Ramos (cell line): ENCODE measurements around the gene SUN1.
"Not testable (repeated sequence)": the region's sequence is repeated elsewhere in the genome, so short reads cannot be mapped to it uniquely, and the experiment has no call there.

ENCODE experiments used
- in situ Hi-C: fragments of 300-500 bp; cut with MboI; formaldehyde crosslinking; loops from one replicate; pipeline ENCODE4 v1.14.3; 2022; ENCODE audit warnings: low sequenced_read_pairs; ENCODE audit not compliant: unreplicated experiment

The SUN1 gene, protein sequence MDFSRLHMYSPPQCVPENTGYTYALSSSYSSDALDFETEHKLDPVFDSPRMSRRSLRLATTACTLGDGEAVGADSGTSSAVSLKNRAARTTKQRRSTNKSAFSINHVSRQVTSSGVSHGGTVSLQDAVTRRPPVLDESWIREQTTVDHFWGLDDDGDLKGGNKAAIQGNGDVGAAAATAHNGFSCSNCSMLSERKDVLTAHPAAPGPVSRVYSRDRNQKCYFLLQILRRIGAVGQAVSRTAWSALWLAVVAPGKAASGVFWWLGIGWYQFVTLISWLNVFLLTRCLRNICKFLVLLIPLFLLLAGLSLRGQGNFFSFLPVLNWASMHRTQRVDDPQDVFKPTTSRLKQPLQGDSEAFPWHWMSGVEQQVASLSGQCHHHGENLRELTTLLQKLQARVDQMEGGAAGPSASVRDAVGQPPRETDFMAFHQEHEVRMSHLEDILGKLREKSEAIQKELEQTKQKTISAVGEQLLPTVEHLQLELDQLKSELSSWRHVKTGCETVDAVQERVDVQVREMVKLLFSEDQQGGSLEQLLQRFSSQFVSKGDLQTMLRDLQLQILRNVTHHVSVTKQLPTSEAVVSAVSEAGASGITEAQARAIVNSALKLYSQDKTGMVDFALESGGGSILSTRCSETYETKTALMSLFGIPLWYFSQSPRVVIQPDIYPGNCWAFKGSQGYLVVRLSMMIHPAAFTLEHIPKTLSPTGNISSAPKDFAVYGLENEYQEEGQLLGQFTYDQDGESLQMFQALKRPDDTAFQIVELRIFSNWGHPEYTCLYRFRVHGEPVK

DNA sequence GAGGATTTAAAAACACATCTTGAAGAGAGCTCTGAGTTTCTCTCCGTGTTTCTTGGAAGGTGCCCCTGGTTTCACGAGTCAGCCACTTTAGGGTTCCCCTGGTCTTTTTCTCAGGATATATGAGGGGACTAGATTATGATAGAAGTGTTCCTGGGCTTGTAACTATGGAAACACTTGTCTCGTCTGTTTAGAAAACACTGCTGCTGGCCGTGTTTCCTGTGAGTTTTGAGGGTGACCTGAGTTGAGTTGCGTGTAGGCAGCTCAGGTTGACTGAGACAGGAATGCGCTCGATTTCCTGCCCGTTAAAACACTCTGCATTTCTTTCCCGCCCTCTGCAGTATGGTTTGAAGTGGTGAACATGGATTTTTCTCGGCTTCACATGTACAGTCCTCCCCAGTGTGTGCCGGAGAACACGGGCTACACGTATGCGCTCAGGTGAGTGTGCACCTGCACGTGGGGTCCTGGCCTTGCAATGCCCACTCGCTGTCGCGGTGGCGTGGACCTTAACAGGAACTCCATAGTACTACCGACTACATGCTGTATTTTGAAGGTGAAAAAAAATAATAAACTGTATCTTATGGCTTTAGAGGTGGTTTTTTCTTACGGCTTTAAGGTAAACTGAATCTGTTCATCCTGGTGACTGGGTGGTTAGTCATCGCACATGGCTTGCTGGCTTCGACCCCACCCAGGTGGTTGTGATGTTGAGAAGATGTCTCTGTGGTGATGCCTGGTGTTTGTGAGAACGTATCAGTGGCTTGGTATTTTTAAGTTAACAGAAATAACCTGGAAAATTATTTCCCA, at the start of gene SUN1:
Gene SUN1, plus strand, starts transcription at position 310 of the 801 bp plus-strand sequence. Its CDS starts 49 bp downstream, at position 359.
- in situ Hi-C loops = no loop called here

DNA sequence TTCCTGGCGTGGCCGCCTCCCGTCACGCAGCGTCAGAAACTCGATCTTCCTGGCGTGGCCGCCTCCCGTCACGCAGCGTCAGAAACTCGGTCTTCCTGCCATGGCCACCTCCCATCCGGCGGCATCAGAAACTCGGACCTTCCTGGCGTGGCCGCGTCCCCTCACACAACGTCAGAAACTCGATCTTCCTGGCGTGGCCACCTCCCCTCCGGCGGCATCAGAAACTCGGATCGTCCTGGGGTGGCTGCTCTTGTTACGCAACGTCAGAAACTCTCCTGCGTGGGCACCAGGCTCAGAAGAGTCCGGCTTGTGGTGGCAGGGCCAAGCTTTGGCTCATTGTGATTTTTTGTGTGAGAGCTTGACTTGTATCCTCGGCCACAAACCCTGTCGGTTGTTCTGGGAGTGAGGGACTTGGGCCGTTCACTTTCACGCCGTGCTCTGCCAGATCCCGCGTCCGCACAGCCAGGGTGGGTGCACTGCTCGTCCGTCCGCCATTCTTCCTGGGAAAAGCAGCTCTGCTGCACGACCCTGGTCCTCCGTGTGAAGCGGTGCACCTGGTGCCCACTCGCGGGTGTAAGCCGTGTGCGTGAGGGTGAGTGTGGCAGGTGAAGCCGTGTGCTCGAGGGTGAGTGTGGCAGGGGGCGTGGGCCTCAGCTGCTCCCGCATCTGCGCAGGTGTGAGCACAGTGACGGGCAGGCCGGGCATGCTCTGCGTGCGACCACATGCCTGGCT, 49.4 kb upstream of the SUN1 start:
- in situ Hi-C loops = no loop called here

DNA sequence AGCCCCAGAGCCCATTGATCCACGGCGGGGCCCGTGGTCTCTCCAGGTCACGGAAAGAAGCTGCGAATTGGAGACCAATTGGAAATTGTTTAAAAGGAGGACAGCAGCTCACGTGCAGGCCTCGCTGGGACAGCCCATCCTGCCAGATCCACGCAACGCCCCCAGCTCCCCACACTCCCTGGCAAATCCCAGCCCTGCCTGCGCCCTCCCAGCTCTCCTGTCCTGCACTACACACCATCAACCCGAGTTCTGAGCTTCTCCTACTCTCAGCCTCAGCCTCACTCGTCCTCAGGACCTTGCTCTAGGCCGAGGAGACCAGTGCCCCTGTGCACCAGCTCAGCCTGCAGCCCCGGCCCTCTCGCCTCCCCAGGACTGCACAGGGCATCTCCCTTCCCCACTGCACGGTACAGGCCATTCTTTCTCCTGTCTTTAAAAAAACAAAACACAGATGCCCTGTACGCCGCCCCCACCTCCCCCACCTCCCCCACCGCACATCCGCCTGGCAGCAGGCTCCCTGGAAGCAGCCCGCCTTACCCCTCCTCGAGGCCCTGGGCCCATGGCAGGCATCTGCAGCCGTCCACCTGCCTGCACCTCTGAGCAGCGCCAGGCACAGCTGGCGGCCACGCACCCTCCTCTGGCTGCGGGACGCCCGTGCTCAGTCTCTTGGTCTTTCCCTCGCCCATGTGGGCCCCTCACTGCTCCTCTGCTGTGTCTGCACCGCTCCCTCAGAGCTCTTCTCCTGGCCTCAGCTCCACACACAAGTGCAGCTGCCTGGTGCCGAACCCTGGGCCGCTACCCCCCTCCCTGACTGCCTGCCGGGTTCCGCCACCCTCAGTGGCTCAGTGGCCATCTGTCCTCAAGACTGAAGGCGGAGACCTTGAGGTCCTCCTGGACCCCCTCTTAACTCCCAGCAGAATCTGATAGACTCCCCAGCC, 48.5 kb upstream of the SUN1 start:
- in situ Hi-C loops = no loop called here

DNA sequence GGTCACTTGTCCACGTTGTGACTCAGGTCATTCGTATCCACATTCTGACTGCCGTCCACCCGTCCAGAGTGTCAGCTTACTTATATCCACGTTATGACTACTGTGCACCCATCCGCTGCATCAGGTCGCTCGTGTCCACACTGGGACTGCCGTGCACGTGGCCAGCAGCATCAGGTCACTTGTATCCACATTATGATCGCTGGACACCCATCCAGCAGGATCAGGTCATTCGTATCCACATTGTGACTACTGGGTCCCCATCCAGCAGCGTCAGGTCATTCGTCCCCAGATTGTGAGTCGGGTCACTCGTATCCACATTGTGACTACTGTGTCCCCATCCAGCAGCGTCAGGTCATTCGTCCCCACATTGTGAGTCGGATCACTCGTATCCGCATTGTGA, 47.3 kb upstream of the SUN1 start:
- in situ Hi-C loops = no loop called here

DNA sequence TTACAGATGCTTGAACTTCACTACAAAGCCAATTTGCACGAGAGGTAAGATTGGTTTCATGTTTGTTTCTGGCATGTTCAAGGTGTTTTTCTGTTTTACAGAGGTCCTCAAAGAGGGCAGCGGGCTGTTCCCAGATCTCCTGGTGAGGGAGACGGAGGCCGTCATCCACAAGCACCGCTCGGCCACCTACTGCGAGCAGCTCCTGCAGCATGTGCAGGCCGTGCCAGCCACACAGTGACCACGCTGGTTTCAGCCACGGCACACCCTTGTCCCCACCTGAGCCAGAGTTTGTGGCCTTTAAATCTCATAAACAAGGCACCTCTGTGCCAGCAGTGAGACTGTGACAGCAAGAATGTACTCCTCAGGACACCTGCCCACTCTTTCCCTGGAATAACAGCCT, 46.9 kb upstream of the SUN1 start:
- in situ Hi-C loops = no loop called here

DNA sequence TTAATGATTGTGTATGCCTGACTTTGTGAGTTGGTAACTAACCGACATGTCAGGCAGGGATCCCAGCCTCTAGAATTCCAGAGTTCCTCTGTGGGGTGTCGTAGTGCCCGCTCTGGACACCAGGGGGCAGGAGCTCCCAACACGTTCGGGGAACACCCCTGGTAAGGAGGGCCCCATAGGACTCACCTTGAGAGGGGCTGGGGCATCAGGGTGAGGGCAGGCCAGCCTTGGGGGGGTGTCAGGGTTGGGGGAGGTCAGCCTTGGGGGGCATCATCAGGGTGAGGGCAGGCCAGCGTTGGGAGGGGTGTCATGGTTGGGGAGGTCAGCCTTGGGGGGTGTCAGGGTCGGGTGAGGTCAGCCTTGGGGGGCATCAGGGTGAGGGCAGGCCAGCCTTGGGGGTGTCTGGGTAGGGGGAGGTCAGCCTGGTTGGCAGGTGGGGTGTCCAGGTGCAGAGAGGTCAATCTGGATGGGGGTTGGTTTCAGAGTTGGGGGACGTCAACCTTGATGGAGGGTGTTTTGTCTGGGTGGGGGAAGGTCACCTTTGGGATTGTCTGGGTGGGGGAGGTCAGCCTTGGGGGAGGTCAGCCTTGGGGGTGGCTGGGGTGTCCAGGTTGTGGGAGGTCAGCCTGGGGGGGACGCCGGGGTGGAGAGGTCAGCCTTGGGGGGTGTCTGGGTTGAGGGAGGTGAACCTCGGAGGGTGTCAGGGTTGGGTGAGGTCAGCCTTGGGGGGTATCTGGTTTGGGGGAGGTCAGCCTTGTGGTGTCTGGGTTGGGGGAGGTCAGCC, 45.6 kb upstream of the SUN1 start:
- in situ Hi-C loops = no loop called here

DNA sequence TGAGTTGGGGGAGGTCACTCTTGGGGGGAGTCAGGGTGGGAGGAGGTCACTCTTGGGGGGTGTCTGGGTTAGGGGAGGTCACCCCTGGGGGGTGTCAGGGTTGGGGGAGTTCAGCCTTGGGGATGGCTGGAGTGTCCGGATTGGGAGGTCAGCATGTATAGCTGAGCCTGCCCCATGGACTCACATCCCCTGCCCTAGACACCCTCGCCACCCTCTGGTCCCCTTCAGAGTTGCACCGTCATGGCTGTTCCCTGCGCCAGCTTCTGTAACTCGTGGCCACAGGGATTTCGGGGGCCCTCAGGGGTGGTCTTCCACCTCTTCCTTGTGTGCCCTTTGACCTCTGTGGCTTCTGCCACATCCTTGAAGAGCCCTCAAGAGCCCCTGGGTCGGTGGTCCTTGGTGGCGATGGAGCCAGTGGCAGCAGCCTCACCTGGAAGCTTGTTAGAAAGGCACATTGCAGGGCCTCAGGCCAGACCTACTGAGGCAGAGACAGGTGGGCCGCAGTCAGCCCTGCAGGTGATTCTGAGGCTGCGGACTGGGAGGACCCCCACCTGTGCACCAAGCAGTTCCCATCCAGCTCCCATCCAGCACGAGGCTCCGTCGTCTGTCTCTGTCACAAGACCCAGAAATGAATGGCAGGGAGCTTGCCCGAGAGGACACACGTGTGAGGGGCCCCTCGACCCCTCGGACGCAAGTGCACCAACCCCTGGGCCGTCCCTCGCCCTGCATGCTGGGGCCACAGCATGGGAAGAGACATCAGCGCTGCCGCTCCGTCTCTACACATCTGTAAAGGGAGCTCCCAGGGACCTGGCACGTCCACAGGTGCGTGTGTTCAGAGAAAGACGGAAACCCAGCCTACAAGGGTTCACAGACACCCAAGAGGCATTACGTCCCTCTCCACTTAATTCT, 44.7 kb upstream of the SUN1 start:
- in situ Hi-C loops = no loop called here

DNA sequence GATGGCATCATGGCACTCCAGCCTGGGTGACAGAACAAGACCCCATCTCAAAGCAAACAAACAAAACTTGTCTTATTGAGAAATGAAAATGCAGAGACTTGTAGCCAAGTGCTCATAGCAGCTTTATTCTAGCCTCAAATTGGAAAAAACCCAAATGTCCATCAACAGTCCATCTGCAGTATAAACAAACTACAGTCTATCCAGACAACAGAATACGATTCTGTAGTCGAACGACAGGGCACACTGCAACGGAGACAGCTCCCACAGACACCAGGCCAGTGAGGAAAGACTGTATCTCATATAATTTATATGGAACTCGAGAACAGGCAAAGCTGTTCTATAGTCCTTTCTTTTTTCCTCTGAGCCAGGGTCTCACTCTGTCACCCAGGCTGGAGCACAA, 40.8 kb upstream of the SUN1 start:
- in situ Hi-C loops = loop anchor here (5.0 kb wide), 1 partner anchor 81 kb away; no protein-coding TSS in a partner anchor

DNA sequence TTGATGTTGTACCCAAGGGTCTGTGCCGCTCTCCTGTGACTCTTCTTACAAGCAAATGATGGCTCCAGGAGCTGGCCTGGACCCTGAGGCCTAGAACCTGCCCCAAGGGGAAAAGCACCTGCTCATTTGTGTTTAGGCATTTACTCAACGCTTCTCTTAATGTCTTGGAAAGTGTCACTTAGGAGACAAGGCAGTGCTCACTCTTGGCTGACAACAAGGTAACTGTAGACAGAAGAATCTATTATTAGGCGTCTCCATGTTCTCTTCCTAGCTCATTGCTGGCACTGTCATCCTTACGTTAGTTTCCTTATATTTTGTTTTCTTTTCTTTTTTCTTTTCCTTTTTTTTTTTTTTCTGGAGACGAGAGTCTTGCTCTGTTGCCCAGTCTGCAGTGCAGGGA, 38.1 kb upstream of the SUN1 start:
- in situ Hi-C loops = loop anchor here (5.0 kb wide), 1 partner anchor 78 kb away; no protein-coding TSS in a partner anchor

DNA sequence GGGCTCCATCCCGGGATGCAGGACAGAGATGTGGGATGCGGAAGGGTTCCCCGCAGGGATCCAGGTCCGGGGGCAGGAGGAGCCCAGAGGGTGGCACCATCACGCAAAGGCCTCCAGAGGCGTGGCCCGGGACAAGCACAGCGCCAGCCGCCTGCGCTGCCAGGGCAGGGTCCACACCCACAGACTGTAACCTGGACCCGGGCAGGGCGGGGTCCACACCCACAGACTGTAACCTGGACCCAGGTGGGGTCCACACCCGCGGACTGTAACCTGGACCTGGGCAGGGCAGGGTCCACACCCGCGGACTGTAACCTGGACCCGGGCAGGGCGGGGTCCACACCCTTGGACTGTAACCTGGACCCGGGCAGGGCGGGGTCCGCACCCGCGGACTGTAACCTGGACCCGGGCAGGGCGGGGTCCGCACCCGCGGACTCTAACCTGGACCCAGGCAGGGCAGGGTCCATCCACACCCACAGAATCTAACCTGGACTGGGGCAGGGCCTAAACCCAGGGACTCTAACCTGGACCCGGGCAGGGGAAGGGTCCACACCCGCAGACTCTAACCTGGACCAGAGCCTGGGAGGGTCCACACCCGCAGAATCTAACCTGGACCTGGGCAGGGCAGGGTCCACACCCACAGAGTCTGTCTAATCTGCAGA, 37.5 kb upstream of the SUN1 start:
- in situ Hi-C loops = loop anchor here (5.0 kb wide), 1 partner anchor 78 kb away; no protein-coding TSS in a partner anchor

DNA sequence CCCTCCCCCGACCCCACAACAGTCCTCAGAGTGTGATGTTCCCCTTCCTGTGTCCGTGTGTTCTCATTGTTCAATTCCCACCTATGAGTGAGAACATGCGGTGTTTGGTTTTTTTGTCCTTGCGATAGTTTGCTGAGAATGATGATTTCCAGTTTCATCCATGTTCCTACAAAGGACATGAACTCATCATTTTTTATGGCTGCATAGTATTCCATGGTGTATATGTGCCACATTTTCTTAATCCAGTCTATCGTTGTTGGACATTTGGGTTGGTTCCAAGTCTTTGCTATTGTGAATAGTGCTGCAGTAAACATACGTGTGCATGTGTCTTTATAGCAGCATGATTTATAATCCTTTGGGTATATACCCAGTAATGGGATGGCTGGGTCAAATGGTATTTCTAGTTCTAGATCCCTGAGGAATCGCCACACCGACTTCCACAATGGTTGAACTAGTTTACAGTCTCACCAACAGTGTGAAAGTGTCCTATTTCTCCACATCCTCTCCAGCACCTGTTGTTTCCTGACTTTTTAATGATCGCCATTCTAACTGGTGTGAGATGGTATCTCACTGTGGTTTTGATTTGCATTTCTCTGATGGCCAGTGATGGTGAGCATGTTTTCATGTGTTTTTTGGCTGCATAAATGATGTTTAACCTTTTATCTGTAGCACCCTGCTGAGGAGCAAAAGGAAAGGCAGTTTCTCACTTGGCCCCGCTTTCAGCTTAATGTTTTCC, 35.7 kb upstream of the SUN1 start:
- in situ Hi-C loops = not testable (repeated sequence)

DNA sequence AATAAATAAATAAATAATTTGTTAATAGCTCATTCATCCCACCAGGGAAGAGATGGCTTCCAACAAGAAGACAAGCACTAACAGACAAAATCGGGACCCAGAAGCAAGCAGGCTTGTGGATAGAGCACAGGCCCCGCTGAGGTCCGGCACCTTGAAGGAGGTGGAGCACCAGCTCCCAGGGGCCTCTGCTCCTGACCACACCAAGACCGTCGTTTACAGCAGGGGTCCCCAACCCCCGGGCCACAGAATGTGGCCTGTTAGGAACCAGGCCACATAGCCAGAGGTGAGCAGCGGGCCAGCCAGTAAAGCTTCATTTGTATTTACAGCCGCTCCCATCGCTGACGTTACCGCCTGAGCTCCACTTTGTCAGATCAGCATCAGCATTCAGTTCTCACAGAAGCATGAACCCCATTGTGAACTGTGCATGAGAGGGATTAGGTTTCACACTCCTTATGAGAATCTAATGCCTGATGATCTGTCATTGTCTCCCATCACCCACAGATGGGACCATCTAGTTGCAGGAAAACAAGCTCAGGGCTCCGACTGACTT, 33.3 kb upstream of the SUN1 start:
- in situ Hi-C loops = no loop called here

DNA sequence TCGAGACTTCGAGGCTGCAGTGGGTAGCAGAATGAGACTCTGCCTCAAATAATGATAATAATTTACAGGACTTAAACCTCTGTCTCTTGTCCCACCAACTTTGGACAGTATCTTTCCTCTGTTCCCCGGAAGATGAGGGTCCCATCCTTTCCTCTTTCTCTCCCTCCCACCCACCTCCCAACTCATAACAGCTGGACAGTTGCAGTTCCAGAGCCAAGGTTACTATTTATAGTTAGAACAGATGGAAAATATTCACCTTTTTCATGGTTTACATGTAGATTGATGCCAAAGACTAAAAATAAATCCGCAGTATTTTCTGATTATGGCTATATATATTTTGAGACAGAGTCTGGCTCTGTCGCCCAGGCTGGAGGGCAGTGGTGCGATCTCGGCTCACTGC, 31.6 kb upstream of the SUN1 start:
- in situ Hi-C loops = no loop called here

DNA sequence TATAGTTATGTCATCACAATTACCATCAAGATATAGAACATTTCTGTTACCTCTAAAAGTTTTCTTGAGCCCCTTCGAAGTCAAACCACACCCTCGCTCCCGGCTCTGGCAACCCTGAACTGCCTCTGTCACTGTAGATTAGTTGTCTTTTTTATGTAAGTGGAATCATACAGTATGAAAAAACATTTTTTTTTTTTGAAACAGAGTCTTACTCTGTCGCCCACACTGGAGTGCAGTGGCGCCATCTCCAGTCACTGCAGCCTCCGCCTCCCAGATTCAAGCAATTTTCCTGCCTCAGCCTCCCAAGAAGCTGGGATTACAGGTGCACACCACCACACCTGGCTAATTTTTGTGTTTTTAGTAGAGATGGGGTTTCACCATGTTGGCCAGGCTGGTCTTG, 30.9 kb upstream of the SUN1 start:
- in situ Hi-C loops = not testable (repeated sequence)

DNA sequence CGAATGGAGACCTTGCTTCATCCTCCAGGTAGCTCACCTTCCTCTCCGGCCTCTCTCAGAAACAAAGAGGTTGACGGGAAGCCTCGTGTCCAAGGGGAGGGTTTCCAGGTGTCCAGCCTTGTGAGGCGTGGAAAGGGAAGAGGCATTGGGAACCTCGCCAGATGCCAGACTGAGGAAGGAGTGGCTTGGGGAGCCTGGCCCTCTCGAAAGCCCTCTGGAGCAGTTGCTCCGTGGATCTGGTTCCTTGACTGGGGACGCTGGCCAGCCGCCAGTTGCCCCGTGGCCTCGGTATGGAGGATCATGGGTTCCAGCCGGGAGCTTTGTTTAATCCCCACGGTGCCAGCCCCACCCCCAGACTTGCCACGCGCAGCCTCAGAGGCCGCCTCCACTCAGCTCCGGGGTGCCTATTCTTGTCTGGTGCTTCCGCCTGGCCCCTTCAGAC, 30.3 kb upstream of the SUN1 start:
- in situ Hi-C loops = no loop called here
